Thyroid gland (tissue), 4 donors: ENCODE data around the gene IP6K3.

Experiments used
- CTCF ChIP-seq, 6 experiments: fragments of 200-600 bp in 3 of 6; fragments of 450-650 bp in 3 of 6; sonication (generic) in 3 of 6; IDR thresholded peaks; one replicate each; pipeline ENCODE4 v1.5.1; 2016 to 2019; ENCODE audit warnings: antibody characterized with exemption in 6 of 6, mild to moderate bottlenecking in 2 of 6, inconsistent platforms in 1 of 6, moderate library complexity in 1 of 6
- POLR2A ChIP-seq, 2 donors: fragments of 450-650 bp; IDR thresholded peaks; one replicate each; pipeline ENCODE4 v1.6.1; 2017; ENCODE audit warnings: antibody characterized with exemption in 2 of 2, mild to moderate bottlenecking in 2 of 2, moderate library complexity in 1 of 2

GRCh38 chr6:33770124-33770832, 23.6 kb upstream of the IP6K3 start:
- TF ChIP-seq POLR2A (IDR thresholded peaks at IDR 0.05) (no peak), CTCF (IDR thresholded peaks at IDR 0.05) (no peak)
